Stimulated activated CD4-positive, alpha-beta T cell treated with anti-CD3 and anti-CD28 coated beads, Interleukin-4, amount 100 ng/mL, for 1 hour (primary cell): Measurements from ENCODE around the gene CHTF18.

Source experiments
- DNase-seq: peaks from one replicate; pipeline ENCODE4 v3.0.0-alpha.2; 2020

CHTF18 gene

DNA sequence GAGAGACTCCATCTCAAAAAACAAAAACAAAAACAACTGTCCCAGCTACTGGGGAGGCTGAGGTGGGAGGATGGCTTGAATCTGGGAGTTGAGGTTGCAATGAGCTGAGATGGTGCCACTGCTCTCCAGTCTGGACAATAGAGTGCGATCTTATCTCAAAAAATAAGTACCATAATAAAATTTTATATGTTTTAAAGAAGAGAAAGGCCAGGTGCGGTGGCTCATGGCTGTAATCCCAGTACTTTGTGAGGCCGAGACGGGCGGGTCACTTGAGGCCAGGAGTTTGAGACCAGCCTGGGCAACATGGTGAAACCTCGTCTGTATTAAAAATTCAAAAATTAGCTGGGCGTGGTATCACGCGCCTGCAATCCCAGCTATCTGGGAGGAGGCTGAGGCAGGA, 11.6 kb upstream of the CHTF18 start:
- no peak for DNase-seq

DNA sequence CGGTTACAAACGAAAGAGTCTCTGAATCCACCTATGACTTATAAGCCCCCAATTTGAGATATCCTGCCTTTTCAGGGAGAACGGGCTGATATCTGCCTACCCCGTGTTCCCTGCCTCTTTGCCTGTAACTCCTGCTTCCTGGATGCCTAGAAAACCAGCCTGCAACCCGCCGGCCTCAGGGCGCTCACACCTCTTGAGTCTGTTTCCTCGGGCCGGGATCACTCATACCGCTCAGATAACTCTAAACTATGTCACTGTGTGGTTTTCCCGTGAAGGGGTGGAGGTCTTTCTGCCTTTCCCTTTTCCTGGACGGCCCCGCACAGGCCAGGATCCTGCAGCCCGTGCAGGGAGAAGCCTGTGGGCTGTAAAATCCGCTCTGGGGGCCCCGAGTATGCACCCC, 10.6 kb upstream of the CHTF18 start:
- DNase-seq: no peak

DNA sequence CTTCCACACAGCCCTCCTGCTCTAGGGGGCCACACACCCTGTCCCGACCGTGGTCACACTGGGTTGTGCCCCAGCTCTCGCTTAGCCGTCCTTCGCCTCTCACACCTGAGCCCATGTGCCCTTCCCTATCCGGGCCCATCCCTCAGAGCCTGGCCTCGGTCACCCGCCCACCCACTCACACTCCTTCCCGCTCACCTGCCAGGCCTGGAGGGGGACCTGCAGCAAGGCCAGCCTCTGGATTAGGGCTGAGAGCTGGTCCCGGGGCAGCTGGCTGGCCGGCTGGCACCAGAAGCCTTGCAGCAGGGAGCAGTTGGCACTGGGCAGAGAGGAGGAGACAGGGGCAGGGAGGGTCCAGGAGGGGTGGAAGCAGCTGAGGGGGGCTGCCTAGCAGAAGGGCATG, 10.0 kb upstream of the CHTF18 start:
- DNase-seq: no peak

DNA sequence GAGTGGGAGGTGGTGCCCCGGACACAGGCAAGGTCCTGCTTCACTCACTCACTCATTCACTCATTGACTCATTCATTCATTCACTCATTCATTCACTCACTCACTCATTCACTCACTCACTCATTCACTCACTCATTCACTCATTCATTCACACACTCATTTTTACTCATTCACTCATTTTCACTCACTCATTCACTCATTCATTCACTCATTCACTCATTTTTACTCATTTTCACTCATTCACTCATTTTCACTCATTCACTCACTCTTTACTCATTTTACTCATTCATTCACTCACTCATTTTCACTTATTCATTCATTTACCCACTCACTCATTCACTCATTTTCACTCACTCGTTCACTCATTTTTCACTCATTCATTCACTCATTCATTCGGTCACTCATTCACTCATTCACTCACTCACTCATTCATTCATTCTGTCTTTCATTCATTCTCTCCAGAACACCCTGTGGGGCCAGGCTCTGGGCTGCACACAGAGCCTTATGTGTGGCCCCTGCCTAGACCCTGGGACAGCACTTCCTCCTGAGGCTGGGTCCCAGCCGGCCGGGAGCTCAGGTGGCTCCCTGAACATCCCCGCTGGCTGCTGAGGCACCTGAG, 9.4 kb upstream of the CHTF18 start:
- no peak for DNase-seq

DNA sequence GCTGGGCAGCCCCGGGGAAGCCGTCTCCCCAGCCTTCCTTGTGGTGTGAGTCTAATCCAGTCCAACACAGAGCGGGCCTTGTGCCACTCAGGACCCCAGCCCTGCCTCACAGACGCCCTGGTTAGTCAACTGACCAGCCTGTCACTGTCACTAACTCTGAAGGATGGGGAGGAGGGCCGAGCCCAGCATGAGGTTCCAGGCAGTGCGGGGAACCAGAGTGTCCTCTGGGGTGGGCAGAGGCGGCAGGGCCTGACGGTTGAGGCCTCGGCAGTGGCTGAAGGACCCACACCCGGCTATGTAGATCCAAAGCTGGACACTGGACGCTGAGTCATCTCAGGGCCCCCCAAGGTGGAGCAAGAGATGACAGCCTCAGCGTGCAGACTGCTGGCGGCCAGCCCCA, 8.9 kb upstream of the CHTF18 start:
- no peak for DNase-seq

DNA sequence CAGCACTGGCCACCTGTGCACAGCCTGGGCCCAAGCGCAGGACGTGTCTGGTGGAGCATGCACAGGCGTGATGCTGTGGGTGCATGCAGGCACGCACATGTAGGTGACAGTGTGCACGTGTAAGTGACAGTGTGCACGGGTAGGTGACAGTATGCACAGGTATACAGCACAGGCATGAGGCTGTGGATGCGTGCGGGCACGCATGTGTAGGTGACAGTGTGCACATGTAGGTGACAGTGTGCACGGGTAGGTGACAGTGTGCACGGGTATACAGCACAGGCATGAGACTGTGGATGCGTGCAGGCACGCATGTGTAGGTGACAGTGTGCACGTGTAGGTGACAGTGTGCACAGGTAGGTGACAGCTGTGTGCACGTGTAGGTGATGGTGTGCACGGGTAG, 8.1 kb upstream of the CHTF18 start:
- no peak for DNase-seq

DNA sequence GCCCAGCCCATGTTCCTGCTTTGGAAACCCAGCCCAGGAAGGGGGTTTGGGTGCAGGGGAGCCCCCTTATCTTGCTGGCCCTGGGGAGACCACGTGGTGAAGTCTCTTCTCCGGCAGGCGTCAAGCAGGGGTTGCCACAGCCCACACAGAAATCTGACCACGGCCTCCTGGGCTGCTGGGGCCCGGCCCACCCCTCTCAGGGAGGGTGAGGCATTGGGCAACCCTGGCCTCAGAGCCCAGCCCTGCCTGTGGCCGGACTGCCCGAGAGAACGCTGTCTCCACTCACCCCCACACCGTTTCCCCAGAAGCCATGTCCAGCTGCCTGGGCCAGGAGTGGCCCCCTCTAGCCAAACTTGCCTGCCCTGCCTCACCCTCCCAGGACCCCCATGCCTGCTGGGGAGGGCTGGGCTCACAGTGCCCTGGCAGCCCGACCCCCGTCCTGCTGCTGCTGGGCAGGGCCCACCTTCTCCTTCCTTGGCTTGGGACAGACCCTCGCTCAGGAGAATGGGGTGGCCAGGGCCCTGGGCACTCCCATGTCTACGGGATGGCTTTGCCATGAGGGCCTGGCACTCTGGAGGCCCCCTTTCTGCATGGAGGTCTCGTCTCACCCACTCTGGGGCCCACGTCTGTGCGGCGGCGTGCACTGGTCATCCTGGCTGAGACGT, 6.9 kb upstream of the CHTF18 start:
- DNase-seq: no peak

DNA sequence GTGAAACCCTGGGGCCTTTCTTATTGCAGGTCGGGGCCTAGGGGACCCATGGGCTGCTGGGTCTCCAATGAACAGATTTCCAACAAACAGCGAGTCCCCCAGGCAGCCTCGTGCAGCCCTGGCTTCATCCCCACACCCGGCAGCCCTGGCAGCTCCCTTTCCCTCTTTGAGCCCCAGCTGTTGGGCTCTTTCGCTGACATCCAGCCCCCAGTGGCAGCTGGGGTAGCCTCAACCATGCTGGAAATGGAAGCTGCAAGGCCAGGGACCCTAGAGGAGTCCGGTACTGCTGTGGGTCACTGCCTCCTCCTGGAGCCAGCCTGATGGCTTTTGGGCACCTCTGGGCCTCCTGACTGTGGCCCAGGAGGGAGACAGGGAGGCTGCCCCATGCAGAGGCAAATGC, 6.2 kb upstream of the CHTF18 start:
- no peak for DNase-seq

DNA sequence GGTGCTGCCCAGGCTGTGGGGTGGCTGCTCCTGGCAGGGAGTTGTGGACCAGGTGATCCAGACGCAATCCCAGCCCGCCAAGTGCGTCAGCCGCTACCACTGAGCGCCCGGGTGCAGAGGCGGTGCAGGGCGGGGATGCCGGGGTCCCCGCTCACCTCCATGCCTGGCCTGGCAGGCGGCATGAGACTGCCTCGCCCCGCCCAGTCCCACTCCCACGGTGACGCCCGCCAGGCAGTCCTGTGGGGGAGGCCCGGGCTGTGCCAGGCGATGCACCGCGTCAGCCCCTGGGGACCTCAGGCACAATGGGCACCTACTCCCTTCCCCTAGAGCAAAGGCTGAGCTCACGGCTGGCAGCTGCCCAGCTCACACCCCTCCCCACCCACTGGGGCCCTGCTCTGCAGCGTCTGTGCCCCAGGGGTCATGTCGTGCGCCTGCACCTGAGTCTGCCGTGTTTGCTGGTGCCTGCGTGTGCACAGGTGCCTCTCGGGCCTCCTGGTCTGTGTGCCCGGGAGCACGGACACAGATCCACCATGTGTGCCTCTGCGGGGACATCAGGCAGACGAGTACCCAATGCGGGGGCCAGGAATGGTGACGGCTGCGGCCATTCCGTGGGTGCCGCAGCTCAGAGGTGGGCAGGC, 5.5 kb upstream of the CHTF18 start:
- DNase-seq: no peak

DNA sequence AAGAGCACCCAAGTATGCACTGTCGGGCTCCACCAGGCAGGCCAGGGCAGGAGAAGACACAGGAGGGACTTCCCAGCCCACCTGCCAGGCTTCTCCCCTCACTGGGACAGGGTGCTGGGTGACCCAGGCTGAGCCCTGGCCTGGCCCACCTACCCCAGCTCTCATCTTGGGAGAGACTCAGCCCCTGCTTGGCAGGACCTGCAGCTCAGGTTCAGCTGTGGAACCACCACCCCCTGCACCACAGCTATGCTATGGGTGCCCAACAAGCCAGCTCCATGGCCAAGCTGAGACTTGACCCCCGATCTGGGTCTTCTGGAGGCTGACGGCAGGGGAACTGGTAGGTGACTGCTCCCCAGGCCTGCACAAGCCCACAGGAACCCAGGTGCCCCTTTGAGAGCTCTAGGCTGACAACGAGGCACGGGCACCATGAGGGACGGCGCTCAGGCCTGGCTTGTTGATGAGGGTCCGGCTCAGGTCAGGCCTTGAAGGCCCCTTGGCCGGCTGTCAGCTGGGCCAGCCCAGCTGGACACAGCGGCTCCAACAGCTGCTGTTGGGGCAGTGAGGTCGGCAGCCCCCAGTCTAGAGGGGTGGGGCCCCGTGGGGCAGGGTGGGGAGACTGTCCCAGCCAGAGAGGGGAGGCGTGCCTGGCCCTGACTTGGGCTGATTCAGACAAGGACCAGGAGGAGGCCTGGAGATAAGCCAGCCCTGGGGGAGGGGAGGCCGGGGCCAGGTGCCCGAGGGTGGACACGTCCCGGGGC, 4.8 kb upstream of the CHTF18 start:
- no peak for DNase-seq

DNA sequence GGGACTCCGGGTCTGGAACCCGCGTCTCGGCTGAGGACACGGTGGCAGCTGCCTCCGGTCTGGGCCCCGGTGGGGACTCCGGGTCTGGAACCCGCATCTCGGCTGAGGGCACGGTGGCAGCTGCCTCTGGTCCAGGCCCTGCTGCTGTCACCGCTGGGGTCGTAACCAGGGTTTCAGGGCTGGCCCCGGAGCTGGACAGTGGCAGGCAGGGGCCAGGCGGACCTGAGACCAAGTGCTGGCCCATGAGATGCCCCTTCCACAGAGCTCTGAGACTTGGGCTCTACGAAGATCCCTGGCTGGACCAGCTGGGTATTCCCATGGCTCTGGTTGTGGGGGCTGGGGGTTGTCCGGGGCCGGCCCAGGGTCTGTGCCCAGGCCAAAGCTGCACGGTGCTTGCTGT, 4.0 kb upstream of the CHTF18 start:
- DNase-seq: no peak

DNA sequence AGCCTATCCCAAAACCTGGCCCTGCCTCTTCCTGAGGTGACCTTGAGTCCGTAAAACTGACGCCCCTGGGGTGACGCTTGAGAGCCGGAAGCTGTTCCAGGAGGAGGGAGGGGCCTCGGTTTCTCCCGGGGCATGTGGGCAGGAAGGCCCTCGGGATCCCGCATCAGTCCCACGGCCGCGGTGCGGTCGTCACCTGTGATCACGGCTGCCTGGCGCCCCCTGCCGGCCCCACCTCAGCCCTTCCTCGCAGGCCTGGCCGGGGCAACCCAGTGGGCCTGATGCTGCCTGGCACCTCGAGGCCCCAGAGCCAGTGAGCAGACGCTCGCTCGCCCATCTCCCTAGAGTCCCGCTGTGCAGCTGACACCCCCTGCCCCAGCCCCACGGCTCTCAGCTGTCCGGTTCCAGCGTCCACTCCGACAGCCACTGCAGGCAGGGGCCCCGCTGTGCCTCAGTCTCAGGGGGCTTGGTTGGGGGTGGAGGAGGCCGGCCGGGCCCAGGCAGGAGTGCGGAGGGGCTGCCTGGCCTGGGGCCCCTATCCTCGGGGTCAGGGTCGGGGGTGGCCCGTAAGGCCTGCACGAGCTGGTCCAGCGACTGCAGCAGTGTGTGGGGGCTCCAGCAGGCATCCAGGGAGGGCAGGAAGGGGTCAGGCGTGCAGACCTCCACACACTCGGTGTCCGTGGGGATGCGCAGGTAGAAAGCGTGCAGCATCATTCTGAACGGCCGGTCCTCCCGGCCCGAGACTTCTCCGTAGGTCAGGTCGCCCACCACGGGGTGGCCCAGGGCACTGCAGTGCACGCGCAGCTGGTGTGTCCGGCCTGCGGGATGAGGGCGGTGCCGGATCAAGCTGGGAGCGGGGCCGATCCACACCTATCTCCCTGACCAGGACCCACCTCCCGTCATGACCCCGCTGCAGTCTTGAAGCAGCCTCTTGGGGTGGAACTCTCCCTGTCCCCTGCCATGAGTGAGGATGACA, 2.6 kb upstream of the CHTF18 start:
- DNase-seq: peak; percentile 79

DNA sequence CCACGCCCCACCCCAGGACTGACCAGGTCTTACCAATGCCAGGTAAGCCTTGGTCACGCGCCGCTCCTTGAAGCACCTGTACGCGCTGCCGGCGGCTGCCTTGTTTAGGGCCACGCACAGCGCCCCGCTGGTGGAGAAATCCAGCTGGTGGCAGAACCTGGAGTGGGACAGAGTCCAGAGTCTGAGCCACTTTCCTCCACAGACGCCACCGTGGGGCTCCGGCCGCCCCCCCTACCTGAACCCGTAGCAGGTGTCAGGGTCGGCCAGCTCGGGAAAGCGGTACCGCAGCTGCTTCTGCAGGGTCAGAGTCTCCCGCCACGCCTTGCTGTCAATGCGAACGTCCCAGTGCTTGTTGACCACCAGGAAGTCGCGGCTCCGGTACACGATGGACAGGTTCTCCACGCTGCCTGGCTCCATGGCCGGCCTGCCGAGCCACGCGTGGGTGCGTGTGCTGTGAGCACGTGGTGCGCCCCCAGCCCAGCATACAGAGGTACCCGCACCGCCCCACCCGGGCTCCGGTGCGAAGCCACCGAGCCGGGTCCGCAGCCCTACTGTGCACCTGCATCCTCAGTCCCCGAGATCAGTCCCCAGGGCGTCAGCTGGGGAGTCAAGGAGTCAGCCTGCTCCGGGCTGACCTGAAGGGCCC, 976 bp upstream of the CHTF18 start:
- no peak for DNase-seq

DNA sequence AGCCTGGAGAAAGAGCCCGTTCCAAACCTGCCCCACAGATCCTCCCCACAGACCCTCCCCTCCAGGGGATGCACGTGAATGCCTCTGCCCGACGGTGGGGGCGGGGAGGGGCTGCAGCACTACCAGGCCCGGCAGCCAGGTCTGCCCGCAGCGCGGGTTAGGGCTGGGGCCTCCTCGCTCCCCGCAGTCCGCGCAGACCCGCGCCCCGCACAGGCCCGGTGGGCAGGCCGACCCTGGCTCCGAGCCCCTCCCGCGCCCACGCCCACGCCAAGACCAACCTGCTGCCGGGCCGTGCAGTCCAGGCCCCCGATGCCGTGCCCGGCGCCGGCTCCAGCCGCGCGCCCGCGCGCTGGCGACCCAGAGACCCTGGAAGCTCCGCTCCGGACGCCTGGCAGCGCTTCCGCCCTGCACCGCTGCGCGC, 432 bp upstream of the CHTF18 start, which contains the start of gene RPUSD1:
Gene RPUSD1 (minus strand): TSS at position 404 of the 421 bp plus-strand sequence. CDS start 644 bp downstream, outside the sequence.
- DNase-seq: peak; percentile 27

DNA sequence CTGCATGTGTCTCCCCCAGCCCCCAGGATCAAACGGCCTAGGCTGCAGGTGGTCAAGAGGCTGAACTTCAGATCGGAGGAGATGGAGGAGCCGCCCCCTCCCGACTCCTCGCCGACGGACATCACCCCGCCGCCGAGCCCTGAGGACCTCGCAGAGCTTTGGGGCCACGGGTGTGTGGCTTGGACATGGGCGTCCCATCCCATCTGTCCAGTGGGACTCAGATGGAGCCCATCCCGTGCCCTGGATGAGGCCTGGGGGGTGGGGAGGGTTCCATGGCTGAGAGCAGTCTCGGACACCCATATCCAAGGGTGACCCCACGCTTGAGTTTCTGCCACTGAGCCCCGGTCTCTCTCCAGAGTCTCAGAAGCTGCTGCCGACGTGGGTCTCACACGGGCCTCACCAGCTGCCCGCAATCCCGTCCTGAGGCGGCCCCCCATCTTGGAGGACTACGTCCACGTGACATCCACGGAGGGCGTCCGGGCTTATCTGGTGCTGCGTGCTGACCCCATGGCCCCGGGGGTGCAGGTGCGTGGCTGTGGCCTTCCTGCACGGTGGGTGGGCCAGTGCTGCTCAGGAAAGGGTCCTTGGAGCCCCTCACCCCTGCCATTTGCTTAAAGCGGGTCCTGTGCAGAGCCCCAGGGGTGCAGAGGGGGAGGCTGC, 901 bp downstream of the CHTF18 start:
- no peak for DNase-seq

DNA sequence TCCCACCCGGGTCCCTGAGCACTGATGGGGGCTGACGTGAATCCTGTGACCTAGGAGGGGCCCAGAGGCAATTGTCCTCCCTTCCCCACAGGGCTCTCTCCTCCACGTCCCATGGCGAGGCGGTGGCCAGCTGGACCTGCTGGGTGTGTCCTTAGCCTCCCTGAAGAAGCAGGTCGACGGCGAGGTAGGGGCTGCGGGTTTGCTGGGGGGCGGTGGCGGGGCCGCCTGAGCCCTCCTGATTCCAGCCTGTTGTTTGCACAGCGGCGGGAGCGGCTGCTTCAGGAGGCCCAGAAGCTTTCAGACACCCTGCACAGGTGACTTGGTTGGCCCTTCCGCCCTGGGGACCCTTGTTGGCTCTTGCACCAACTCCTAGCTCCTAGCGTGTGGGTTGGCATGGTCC, 1.7 kb downstream of the CHTF18 start:
- no peak for DNase-seq

DNA sequence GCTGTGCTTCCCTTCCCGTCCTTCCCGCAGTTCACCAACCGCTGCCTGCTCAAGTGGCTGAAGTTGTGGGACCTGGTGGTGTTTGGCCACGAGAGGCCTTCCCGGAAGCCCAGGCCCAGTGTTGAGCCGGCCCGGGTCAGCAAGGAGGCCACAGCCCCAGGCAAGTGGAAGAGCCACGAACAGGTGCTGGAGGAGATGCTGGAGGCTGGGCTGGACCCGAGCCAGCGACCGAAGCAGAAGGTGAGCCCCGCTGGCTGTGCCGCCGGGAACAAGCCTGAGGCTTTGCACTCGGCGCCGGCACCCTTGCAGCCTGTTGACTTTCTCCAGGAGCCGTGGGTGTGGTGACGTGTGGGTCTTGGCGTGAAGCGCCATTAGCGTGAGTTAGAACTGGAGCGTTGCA, 2.7 kb downstream of the CHTF18 start:
- no peak for DNase-seq

DNA sequence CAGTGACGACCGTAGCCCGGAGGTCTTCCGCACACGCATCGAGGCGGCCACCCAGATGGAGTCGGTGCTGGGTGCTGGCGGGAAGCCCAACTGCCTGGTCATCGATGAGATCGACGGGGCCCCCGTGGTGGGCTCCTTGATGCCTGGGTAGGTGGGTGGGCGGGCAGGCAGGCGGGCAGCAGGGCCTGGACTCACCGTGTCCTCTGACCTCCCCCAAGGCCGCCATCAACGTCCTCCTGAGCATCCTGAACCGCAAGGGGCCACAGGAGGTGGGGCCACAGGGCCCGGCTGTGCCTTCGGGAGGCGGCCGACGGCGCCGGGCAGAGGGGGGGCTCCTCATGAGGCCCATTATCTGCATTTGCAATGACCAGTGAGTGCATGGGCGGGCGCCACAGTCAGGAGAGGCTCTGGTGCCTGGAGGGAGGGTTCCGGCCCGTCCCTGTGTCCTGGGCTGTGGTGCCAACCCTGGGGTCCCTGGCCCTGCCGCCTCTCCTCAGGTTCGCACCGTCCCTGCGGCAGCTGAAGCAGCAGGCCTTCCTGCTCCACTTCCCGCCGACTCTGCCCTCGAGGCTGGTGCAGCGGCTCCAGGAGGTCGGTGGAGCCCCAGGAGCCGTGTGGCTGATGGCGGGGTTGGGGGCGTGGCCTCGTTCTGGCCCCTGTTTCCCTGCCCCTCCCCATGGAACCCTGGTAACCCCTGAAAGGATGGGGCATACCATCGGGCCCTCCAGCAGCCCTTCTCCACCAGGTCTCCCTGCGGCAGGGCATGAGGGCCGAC, 4.0 kb downstream of the CHTF18 start:
- no peak for DNase-seq

DNA sequence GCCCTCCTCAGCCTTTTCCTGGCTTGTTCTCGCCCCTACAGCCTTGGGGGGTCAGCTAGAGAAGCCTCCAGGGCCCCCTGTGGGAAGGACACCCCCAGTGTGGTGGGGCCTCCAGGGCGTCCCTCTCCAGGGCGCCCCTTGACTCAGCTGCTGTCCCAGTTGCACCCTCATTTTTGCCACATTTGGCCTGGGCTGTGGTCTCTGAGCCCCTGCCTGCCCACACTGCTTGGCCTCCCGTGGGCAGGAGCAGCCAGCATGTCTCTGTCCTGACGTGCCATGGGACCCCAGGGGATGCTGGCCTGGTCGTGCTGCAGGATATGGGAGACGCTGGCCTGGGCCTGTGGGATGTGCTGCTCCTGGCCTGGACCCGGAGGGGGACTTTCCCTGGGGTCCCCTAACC, 5.0 kb downstream of the CHTF18 start:
- no peak for DNase-seq

DNA sequence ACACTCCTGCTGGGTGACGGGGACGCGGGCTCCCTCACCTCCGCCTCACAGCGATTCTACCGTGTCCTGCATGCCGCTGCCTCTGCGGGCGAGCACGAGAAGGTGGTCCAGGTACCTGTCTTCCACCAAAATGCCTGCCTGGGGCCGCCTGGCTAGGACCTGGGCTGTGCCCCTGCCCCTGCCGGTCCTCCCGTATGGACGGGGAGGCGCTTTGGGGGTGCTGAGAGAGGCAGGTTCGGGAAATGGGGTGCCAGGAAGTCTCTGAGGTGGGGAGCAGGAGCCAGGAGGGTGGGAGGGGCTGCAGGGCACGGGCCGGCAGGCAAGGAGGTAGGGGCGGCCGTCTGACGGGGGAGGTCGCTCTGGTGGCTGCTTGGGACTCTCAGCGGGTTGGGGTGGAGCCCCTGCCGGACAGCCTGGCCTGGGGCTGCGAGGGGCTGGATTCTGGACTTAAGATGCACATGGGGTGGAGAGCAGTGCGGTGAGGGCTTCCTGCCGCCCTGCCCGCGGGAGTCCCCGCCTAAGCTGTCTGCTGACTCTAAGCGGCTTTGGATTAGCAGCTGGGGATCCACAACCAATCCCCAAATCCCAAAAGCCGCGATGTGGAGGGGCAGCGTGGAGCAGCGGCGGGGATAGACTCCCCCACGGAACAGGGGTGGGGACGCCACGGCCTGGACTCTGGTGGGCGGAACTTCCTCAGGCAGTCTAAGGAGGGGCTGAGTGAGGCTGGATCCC, 5.8 kb downstream of the CHTF18 start:
- DNase-seq: no peak
